HUES48 (cell line): Measurements from ENCODE around the gene RARG.
A peak's percentile ranks its signal among the peaks of the same experiment; 100 is the strongest.
"Not testable (repeated sequence)": the region's sequence is repeated elsewhere in the genome, so short reads cannot be mapped to it uniquely, and the experiment has no call there.

Source experiments
- H3K27ac ChIP-seq: one replicate; pipeline ENCODE4 v1.7.0; 2013; ENCODE audit warnings: low read depth, low read length, inconsistent platforms
- H3K27me3 ChIP-seq: 2 replicates; pipeline ENCODE4 v1.6.1; 2013; ENCODE audit warnings: mild to moderate bottlenecking, low read length; ENCODE audit not compliant: control insufficient read depth, insufficient read depth
- H3K36me3 ChIP-seq: 2 replicates; pipeline ENCODE4 v1.6.1; 2013; ENCODE audit warnings: low read length; ENCODE audit not compliant: control insufficient read depth, insufficient read depth
- H3K4me1 ChIP-seq: 2 replicates; pipeline ENCODE4 v1.6.1; 2013; ENCODE audit warnings: mild to moderate bottlenecking, low read length; ENCODE audit not compliant: control insufficient read depth, insufficient read depth
- H3K4me3 ChIP-seq: 2 replicates; pipeline ENCODE4 v1.5.1; 2013; ENCODE audit warnings: mild to moderate bottlenecking, low read depth, low read length
- H3K9ac ChIP-seq: 2 replicates; pipeline ENCODE4 v1.6.1; 2013; ENCODE audit warnings: mild to moderate bottlenecking, low read depth, low read length, moderate library complexity
- H3K9me3 ChIP-seq: 2 replicates; pipeline ENCODE4 v1.6.1; 2013; ENCODE audit warnings: low read length; ENCODE audit not compliant: control insufficient read depth, insufficient read depth

The RARG gene

DNA sequence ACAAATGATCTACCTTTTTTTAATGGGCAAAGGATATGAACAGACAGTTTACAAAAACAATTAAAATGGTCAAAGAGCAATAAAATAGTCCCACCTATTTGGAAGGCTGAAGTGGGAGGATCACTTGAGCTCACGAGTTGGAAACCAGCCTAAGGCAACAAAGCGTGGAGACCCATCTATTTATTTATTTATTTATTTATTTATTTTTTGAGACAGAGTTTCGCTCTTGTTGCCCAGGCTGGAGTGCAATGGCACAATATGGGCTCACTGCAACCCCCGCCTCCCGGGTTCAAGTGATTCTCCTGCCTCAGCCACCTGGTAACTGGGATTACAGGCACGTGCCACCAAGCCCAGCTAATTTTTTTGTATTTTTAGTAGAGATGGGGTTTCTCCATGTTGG, 54.6 kb downstream of the RARG start:
- not testable (repeated sequence) for H3K9ac ChIP-seq, H3K4me3 ChIP-seq, H3K9me3 ChIP-seq, H3K27ac ChIP-seq, H3K36me3 ChIP-seq
- H3K27me3 ChIP-seq, result peaks cover 69% of the 10 kb centered on the region
- peaks cover 22% of the 10 kb centered on the region for H3K4me1 ChIP-seq

DNA sequence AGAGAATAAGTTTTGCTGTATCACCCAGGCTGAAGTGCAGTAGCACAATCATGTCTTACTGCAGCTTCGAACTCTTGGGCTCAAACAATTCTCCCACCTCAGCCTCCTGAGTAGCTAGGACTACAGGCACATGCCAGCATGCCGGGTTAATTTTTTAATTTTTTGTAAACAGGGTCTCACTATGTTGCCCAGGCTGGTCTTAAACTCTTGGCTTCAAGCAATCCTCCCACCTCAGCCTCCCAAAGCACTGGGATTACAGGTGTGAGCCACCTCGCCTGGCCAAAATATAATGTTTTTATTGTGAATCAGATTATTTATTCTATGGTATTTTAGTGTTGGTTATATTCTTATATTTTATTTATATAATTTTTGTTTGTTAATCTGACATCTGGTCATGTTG, 55.3 kb downstream of the RARG start:
- H3K9me3 ChIP-seq, result no peaks in the 10 kb centered on the region
- H3K27ac ChIP-seq, result no peak overlapping the region
- peaks cover 21% of the 10 kb centered on the region for H3K4me1 ChIP-seq
- no peaks in the 10 kb centered on the region for H3K36me3 ChIP-seq
- no peak overlapping the region for H3K9ac ChIP-seq
- no peak overlapping the region for H3K4me3 ChIP-seq
- peaks cover 76% of the 10 kb centered on the region for H3K27me3 ChIP-seq

DNA sequence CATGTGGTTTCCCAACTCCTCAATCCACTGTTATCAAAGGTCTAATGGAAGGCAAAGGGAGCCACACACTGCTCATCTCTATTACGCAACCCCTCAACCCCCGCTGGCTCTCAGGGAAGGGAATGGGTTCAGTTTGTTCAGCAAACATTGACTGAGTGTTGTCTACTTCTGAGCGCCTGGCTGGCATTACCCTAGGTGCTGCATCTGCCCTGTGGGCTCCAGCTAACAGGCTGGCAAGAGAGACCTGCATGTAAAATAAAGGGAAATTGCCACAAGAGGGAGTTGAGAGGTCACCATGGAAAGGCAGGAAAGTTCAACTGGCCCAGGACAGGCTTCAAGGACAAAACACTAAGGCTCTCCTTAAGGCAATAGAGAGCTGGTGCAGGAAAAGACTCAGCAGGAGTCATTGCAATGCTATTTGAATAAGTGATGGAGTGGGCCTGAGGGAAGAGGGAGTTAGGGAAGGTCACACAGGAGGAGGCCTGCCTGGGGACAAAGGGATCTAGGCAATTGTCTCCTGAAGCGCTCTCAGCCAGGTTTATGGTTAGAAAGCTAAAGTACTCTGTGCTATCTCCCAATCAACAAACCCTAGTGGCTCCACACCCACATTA, 57.0 kb downstream of the RARG start:
- no peak overlapping the region for H3K4me3 ChIP-seq
- no peak overlapping the region for H3K9ac ChIP-seq
- peak overlapping the region; percentile 12 for H3K27ac ChIP-seq
- H3K9me3 ChIP-seq, result no peaks in the 10 kb centered on the region
- H3K36me3 ChIP-seq, result no peaks in the 10 kb centered on the region
- peaks cover 15% of the 10 kb centered on the region for H3K4me1 ChIP-seq
- peaks cover 94% of the 10 kb centered on the region for H3K27me3 ChIP-seq

DNA sequence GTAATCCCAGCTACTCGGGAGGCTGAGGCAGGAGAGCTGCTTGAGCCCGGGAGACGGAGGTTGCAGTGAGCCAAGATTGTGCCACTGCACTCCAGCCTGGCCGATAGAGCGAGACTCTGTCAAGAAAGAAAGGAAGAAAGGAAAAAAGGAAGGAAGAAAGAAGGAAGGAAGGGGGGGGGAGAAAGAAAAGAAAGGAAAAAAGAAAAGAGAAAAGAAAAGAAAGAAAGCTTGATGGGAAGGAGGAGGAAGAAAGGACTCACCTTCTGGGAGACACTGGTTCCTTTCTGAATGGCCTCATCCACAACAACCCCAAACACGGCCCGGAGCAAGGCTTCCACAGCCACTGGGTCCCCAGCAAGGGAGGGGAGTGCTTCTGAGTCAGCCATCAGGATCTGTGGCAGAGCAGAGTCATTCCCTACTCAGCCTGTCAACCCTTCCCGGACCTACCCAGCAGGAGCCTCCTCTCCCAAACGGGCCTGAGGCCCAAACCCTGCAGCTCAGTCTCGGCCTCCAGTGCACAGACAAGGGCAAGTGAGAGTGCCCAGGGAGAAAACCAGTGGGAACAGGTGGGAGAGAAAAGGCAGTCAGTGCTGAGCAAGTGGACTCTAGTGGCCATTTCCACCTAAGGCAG, 58.8 kb downstream of the RARG start:
- H3K27ac ChIP-seq, result no peak overlapping the region
- H3K27me3 ChIP-seq, result peaks cover 85% of the 10 kb centered on the region
- peaks cover 9% of the 10 kb centered on the region for H3K4me1 ChIP-seq
- H3K4me3 ChIP-seq, result no peak overlapping the region
- no peaks in the 10 kb centered on the region for H3K9me3 ChIP-seq
- H3K9ac ChIP-seq, result no peak overlapping the region
- H3K36me3 ChIP-seq, result no peaks in the 10 kb centered on the region

DNA sequence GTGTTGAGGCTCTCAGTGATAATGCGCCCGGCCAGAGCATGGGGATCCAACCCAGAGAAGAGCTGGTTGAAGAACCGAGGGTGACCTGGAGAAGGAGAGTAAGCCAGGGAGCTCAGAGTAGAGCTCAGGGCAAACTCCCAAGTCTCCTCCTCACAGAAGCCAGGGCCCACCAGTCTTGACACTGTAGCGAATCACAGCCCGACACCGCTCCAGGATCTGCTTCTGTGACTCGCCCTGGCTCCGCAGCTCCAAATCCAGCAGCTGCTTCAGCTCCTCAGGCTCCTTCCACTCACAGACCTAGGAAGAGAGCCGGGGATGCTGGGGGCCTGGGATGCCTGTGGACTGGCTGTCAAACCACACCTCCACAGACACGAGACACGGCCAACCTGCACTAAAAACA, 59.7 kb downstream of the RARG start:
- peaks cover 77% of the 10 kb centered on the region for H3K27me3 ChIP-seq
- no peak overlapping the region for H3K9ac ChIP-seq
- no peaks in the 10 kb centered on the region for H3K36me3 ChIP-seq
- peaks cover 9% of the 10 kb centered on the region for H3K4me1 ChIP-seq
- no peak overlapping the region for H3K4me3 ChIP-seq
- H3K27ac ChIP-seq, result no peak overlapping the region
- H3K9me3 ChIP-seq, result no peaks in the 10 kb centered on the region

DNA sequence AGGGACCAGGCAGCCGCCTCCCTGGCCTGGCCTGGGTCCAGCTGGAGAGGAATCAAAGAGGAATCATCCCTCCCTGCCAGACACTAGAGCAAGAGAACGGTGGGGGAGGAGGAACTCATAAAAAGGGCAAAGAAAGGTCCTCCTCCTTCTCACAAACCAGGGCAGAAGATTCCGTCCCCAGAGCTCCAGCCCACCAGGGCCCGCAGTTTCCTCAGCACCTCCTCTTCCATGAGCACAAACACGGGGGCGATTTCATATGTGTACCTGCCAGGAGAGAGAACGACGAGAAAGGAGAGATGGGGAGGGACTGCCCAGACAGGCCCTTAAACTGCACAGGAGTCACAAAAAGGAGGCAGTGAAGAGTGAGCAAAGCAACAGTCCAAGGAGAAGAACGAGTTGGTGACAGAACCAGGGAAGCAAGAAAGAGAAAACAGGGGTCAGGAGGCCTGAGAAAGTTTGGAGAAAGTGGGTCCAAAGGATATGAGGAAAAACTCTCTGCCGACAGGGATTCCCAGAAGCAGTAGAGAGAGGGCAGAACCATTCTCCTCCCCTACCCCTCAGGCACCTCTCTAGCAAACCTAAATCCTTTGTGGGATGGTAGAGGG, 60.2 kb downstream of the RARG start:
- H3K4me1 ChIP-seq, result peaks cover 9% of the 10 kb centered on the region
- peaks cover 71% of the 10 kb centered on the region for H3K27me3 ChIP-seq
- H3K4me3 ChIP-seq, result no peak overlapping the region
- H3K27ac ChIP-seq, result no peak overlapping the region
- H3K9ac ChIP-seq, result no peak overlapping the region
- no peaks in the 10 kb centered on the region for H3K9me3 ChIP-seq
- no peaks in the 10 kb centered on the region for H3K36me3 ChIP-seq

DNA sequence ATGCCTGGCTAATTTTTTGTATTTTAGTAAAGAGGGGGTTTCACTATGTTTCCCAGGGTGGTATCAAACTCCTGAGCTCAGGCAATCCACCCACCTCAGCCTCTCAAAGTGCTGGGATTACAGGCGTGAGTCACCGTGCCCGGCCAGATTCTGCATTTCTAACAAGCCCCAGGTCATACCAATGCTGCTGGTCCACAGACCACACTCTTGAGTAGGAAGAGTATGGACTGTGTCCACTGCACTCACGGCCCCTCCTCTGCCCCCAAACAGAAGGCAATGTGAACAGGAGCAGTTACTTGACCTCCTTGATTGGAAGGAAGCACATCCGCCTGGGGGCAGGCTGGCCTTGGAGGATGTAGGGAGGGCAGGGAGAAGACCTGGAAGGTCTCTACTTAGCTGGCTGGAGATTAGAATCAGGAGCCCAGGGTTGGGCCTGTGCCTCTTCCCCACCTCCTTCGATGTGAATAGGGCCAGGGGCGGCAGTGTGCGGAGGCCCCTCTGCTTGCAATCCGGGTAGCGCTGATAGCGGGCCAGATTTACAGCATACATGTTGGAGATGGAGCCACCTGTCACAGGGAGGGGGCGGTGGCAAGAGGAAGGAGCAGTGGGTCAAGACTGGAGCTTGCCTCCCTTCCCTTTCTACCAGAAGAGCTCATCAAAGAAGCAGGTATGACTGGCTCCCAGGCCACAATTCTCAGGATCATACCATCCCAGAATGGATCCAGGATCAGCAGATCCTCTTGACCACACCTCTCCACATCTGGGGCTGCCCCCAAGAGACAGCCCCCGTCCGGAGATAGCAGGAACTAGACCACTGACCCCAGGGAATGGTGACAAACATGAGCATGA, 60.9 kb downstream of the RARG start:
- Histone ChIP-seq H3K27me3 (peaks cover 64% of the 10 kb centered on the region), H3K4me1 (peaks cover 9% of the 10 kb centered on the region), H3K36me3 (no peaks in the 10 kb centered on the region), H3K4me3 (no peak overlapping the region), H3K9ac (no peak overlapping the region), H3K27ac (no peak overlapping the region), H3K9me3 (no peaks in the 10 kb centered on the region)

DNA sequence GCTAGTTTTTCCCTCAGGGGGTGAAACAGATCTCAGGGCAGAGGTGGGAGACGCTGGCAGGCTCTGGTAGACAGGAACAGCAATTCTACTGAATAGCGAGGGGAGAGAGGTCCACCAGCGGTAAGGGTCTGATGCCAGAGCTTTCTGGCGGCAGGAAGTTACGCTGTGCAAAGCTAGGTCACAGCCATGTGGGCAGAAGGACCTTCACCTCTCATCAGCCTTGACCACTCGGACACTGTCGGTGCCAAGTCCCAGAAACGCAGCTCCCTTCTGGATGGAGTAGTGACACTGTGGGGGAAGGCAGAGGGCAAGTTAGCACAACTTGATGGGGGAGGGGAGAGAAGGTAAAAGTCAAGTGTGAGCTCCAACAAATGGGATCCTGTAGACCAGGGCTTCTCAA, 61.8 kb downstream of the RARG start:
- no peaks in the 10 kb centered on the region for H3K36me3 ChIP-seq
- H3K27me3 ChIP-seq, result peaks cover 55% of the 10 kb centered on the region
- no peak overlapping the region for H3K27ac ChIP-seq
- no peak overlapping the region for H3K9ac ChIP-seq
- no peaks in the 10 kb centered on the region for H3K9me3 ChIP-seq
- no peak overlapping the region for H3K4me3 ChIP-seq
- H3K4me1 ChIP-seq, result peaks cover 3% of the 10 kb centered on the region

DNA sequence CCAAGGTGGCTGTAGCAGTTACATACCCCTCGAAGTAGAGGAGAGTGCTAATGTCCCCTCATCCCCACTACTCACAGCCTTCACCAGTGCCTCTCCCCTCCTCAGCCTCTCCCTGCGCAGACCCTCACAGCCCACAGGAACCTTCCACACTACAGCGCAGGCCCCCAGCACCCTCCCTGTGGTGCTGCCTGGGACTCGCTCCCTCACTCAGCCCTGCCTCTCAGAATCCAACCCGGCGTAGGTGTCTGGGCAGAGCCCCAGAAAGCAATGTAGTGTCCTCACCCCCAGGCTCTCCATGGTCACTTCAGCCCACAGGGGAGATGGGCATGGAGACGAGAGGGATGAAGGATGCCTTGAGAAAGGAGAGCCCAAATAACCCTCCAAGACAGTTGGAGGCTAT, 62.4 kb downstream of the RARG start:
- H3K4me3 ChIP-seq, result no peak overlapping the region
- no peaks in the 10 kb centered on the region for H3K9me3 ChIP-seq
- H3K9ac ChIP-seq, result no peak overlapping the region
- no peaks in the 10 kb centered on the region for H3K36me3 ChIP-seq
- H3K4me1 ChIP-seq, result peaks cover under 1% of the 10 kb centered on the region; the same call in 1 of the 2 replicates
- H3K27ac ChIP-seq, result no peak overlapping the region
- H3K27me3 ChIP-seq, result peaks cover 52% of the 10 kb centered on the region

DNA sequence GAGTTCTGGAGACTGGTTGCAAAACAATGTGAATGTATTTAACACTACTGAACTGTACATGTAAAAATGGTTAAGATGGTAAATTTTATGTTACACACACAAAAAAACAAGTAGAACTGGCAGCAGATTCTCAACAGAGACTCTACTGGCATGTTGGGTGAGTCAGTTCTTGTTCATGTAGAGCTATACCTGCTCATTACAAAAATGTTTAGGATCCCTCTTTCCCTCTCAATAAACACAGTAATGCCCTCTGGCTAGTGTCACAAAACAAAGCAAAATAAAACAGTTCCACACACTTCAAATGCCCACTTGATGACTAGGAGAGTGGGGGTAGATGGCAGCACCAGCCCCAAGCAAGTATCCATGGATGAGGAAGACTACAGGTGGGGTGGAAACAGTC, 65.2 kb downstream of the RARG start:
- Histone ChIP-seq H3K4me3 (no peak overlapping the region), H3K9ac (no peak overlapping the region), H3K36me3 (no peaks in the 10 kb centered on the region), H3K9me3 (no peaks in the 10 kb centered on the region), H3K27me3 (peaks cover 24% of the 10 kb centered on the region), H3K4me1 (no peaks in the 10 kb centered on the region), H3K27ac (no peak overlapping the region)

DNA sequence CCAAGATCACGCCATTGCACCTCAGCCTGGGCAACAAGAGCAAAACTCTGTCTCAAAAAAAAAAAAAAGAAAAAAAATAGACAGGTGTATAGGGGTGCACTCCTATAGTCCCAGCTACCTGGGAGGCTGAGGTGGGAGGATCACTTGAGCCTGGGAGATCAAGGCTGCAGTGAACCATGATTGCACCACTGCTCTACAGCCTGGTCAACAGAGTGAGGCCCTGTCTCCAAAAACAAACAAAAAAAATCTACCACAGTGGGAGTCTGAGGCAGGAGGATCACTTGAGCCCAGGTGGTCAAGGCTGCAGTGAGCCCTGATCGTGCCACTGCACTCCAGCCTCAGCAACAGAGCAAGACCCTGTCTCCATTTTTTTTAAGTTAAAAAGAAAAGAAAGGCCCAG, 69.0 kb downstream of the RARG start:
- H3K4me3 ChIP-seq, H3K9ac ChIP-seq, H3K9me3 ChIP-seq, H3K27ac ChIP-seq, H3K4me1 ChIP-seq, H3K36me3 ChIP-seq: not testable (repeated sequence)
- peaks cover 22% of the 10 kb centered on the region for H3K27me3 ChIP-seq
